Stimulated activated naive CD8-positive, alpha-beta T cell treated with anti-CD3 and anti-CD28 coated beads, Interleukin-15, Interleukin-2, amounts not matched to agents 100 ng/mL and 50 ng/mL, for 24 hours (primary cell): ENCODE data around the gene GMIP.

ENCODE experiments used
- H3K27ac Mint-ChIP-seq: one replicate; pipeline ENCODE4 v1.8.0; 2021; ENCODE audit warnings: mild to moderate bottlenecking, mixed read lengths
- H3K27me3 Mint-ChIP-seq: one replicate; pipeline ENCODE4 v1.8.0; 2021; ENCODE audit warnings: mixed read lengths
- H3K36me3 Mint-ChIP-seq: one replicate; pipeline ENCODE4 v1.8.0; 2021; ENCODE audit warnings: low read depth, mixed read lengths
- H3K4me1 Mint-ChIP-seq: one replicate; pipeline ENCODE4 v1.8.0; 2021; ENCODE audit warnings: low read depth, mixed read lengths
- H3K4me3 Mint-ChIP-seq: one replicate; pipeline ENCODE4 v1.8.0; 2021; ENCODE audit warnings: mild to moderate bottlenecking, mixed read lengths
- H3K9me3 Mint-ChIP-seq: one replicate; pipeline ENCODE4 v1.8.0; 2021; ENCODE audit warnings: mixed read lengths

The GMIP gene

DNA sequence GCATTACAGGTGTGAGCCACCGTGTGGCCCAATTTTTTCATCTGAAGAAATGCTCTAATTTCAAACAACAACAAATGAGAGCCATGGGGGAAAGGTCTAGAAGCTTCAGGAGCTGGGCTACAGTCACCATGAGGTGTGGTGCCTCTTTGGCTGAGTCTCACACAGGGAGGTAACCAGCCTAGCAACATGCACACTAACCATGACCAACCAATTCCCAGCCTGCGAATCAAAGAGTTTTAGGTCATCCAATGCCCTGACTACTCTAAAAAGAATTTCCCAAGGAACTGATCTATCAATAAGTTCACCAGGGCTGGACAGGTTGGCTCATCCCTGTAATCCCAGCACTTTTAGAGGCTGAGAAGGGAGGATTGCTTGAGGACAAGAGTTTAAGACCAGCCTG, 54.9 kb downstream of the GMIP start:
- Mint-ChIP-seq H3K4me3 (no peak overlapping the region), H3K4me1 (peaks cover 47% of the 10 kb centered on the region), H3K27me3 (no peaks in the 10 kb centered on the region), H3K9me3 (no peaks in the 10 kb centered on the region), H3K27ac (peak overlapping the region; percentile 45), H3K36me3 (peaks cover 17% of the 10 kb centered on the region)

DNA sequence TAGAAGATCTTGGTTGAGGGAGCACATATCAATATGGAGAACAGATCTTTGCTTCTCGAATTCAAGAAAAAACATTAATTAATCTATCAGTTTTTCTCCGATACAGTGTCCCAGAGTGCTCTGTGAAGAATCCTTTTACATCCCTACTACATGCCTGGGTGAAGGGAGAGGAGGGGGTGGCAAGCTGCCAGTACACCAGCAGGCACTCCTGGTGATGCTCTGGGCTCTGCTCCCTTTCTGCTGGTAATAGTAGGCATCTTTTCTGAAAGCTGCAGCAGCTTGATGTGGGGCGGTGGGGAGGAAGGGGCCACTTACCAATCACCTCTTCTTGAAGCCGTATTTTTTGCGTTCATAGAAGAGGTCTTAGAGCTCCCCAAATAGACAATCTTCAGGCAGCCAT, 55.7 kb downstream of the GMIP start:
- H3K4me1 Mint-ChIP-seq, result peaks cover 47% of the 10 kb centered on the region
- no peaks in the 10 kb centered on the region for H3K9me3 Mint-ChIP-seq
- H3K27me3 Mint-ChIP-seq, result no peaks in the 10 kb centered on the region
- peaks cover 13% of the 10 kb centered on the region for H3K36me3 Mint-ChIP-seq
- no peak overlapping the region for H3K4me3 Mint-ChIP-seq
- H3K27ac Mint-ChIP-seq, result no peak overlapping the region

DNA sequence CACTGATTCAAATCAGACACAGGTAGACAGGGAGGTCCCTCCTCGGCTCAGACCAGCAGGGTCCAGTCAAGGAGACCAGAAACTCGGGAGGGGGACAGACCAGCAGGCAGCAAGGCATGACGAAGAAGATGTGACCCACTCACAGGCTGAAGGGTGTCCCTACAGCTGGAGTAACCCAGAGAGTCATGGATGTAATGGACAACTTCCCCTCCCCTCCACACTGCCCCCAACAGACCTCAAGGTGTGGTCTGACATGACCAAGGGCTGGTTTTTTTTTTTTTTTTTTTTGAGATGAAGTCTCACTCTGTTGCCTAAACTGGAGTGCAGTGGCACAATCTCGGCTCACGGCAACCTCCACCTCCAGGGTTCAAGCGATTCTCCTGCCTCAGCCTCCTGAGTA, 59.1 kb downstream of the GMIP start:
- Mint-ChIP-seq H3K27me3 (no peaks in the 10 kb centered on the region), H3K4me1 (peaks cover 14% of the 10 kb centered on the region), H3K4me3 (no peak overlapping the region), H3K27ac (no peak overlapping the region), H3K9me3 (no peaks in the 10 kb centered on the region), H3K36me3 (peaks cover 7% of the 10 kb centered on the region)

DNA sequence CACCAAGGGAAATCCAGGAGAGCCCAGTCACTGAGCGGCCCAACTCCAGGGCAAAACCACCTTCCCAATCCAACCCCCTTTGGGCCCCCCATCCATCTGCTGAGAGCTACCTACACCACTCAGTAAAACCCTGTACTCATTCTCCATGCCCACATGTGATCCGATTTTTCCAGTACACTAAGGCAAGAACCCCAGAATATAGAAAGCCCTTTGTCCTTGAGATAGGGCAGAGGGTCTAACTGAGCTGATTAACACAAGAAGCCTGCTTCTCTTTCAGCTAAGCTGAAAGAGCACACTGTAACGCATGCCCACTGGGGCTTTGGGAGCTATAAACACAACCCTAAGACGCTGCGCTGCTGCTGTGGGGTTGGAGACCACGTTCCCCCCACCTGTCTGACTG, 61.0 kb downstream of the GMIP start:
- no peak overlapping the region for H3K4me3 Mint-ChIP-seq
- H3K27me3 Mint-ChIP-seq, result no peaks in the 10 kb centered on the region
- H3K4me1 Mint-ChIP-seq, result no peaks in the 10 kb centered on the region
- H3K9me3 Mint-ChIP-seq, result no peaks in the 10 kb centered on the region
- no peak overlapping the region for H3K27ac Mint-ChIP-seq
- no peaks in the 10 kb centered on the region for H3K36me3 Mint-ChIP-seq

DNA sequence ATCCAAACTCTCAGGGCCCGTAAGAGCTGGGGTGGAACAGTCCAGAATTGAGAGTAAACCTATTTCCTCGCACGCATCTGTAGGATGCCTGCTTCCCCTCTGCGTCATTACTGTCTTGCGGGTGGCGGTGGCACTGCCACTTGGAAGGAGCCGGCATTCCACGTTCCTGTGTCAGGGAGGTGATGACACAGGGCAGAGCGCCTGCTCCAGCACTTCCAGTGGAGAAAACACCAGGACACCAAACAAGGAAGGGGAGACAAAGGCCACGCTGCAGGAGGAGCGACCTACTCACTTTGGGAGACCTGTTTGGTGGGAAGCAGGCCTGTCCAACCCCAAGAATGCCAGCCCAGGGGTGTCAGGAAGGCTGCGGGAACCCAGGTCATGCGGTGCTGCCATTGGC, 62.1 kb downstream of the GMIP start:
- Mint-ChIP-seq H3K9me3 (no peaks in the 10 kb centered on the region), H3K27me3 (no peaks in the 10 kb centered on the region), H3K4me1 (no peaks in the 10 kb centered on the region), H3K36me3 (no peaks in the 10 kb centered on the region), H3K27ac (no peak overlapping the region), H3K4me3 (no peak overlapping the region)

DNA sequence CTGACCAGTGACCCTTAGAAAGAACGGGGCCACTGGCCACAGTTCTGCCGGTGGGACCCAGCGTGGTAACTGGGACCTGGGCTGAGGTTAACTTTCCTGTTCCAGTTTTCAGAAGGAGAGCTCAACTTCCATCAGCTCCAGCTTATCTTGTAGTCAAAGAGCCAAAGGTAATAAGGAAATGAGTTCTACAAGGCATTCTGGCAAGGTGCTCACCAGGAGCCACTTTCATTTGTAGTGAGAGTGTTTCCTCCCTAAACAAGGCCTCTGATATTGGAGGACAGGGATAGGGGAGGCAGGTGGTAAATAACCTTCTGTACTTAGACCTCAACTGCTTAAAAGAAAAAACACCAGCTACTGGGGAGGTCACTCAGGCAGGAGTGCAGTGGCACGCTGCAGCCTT, 63.0 kb downstream of the GMIP start:
- Mint-ChIP-seq H3K4me3 (no peak overlapping the region), H3K36me3 (no peaks in the 10 kb centered on the region), H3K27me3 (no peaks in the 10 kb centered on the region), H3K4me1 (no peaks in the 10 kb centered on the region), H3K27ac (no peak overlapping the region), H3K9me3 (no peaks in the 10 kb centered on the region)

DNA sequence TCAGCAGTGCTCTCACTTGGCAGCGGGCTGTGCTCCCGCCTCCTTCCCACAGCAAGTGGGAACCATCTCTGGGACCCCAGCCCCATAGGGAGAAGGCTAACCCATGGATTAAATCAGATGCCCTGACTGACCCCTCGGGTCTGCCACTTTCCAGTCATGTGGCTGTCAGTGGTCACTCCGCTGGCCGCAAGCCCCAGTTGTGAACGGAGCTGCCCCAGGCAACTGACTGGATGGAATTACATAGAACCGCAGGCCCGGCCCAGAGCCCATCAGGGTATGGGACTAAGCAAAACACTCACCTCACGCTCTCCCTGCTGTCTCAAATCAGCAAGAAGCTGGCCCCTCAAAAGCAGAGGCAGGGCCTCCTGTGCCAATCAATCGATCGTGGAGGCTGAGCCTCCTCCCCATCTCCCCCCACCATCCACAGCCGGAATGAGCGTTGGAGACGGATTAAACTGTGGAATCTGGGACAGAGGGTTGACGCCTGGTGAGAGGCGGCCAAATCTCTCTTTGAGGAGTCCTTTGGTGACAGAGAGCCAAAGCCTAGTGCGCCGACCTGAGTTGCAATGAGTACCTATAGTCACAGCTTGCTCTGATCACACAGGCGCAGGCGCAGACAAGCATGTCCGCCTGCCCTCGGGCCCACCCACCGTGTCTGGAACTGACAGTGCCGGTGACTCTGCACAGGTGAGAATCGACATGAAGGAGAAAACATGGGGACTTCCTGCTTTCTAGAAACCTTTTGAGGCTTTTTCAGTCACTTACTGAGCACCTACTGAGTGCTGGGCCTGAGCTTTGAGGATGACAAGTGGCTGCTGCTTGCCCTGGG, 63.7 kb downstream of the GMIP start:
- Mint-ChIP-seq H3K4me1 (no peaks in the 10 kb centered on the region), H3K27me3 (no peaks in the 10 kb centered on the region), H3K36me3 (no peaks in the 10 kb centered on the region), H3K27ac (no peak overlapping the region), H3K9me3 (no peaks in the 10 kb centered on the region), H3K4me3 (no peak overlapping the region)
